ENCODE measurements around the gene EEFSEC.

- no peak for TF ChIP-seq REST (IDR thresholded peaks at IDR 0.05; ENCODE audit: insufficient replicate concordance, low read depth)
- TF ChIP-seq, protein P1, sequence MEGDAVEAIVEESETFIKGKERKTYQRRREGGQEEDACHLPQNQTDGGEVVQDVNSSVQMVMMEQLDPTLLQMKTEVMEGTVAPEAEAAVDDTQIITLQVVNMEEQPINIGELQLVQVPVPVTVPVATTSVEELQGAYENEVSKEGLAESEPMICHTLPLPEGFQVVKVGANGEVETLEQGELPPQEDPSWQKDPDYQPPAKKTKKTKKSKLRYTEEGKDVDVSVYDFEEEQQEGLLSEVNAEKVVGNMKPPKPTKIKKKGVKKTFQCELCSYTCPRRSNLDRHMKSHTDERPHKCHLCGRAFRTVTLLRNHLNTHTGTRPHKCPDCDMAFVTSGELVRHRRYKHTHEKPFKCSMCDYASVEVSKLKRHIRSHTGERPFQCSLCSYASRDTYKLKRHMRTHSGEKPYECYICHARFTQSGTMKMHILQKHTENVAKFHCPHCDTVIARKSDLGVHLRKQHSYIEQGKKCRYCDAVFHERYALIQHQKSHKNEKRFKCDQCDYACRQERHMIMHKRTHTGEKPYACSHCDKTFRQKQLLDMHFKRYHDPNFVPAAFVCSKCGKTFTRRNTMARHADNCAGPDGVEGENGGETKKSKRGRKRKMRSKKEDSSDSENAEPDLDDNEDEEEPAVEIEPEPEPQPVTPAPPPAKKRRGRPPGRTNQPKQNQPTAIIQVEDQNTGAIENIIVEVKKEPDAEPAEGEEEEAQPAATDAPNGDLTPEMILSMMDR (IDR thresholded peaks at IDR 0.05; ENCODE audit: insufficient read depth, low read length) = no peak
Measured at GRCh38 chr3:128160661-128161060, 7.4 kb downstream of the EEFSEC start.

Measured in HL-60 (cell line).